HG02970 (cell line): ENCODE results near the gene CEP41.
"Not testable (repeated sequence)": the region's sequence is repeated elsewhere in the genome, so short reads cannot be mapped to it uniquely, and the experiment has no call there.

ENCODE experiments used
- ATAC-seq: cut with Tn5 transposase; IDR thresholded peaks from one replicate; pipeline ENCODE4 v1.9.1; 2021; ENCODE audit warnings: mild to moderate bottlenecking, moderate library complexity, moderate number of reproducible peaks; ENCODE audit not compliant: unreplicated experiment, low FRiP score

CEP41 gene

DNA sequence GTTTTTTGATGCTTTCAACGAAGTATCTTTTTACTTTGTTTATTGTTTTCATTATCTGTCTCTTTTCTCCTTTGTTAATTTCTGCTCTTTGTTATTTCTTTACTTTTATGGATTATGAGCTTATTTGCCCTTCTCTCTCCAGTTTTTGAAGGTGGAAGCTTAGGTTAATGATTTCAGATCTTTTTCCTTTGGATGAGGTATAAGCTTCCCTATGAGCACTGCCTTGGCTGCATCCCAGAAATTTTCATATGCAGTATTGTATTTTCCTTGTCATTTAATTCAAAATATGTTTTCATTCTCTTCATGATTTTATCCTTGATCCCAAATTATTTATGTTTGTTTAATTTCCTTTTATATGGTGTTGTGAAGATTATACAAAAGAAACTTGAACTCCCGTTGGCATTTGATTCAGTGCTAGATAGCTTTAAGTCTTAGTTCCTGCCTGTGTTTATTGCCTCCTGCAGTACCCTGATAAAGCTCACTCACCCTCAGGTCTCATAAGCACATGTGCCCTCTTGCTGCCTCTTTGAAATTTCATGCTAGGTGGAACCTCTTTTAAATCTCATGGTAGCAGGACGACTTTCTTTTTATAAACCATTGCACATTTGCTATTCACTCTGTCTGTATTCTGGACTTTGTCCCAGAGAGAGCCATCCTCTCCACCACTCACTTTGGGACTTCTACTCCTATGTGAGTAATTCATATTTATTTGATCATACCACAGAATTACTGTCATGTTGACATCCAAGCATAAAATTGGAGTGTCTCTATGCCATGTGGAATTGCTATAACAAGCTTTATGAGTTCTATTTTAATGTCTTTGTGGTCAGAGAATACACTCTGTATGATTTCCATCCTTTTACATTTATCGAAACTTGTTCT is 23.0 kb upstream of the CEP41 start:
- no peak for ATAC-seq

DNA sequence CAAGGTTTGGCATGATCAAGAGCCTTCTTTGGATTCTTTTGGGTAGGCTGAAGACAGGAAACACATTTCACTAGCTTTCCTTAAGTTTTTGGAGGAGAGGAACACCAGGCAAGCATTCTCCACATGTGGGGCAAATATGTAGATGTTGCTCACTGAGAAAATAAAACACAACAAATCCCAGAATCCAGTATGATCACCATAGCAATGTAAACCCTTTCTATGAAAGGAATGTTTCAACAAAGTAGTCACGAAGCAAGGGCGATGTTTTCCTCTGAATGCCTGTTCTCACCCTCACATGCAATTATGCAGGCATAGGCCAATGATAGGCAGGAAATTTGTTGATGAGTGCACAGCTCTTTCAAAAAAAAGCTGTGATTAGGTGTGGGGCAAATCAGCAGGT is 20.5 kb upstream of the CEP41 start:
- no peak for ATAC-seq

DNA sequence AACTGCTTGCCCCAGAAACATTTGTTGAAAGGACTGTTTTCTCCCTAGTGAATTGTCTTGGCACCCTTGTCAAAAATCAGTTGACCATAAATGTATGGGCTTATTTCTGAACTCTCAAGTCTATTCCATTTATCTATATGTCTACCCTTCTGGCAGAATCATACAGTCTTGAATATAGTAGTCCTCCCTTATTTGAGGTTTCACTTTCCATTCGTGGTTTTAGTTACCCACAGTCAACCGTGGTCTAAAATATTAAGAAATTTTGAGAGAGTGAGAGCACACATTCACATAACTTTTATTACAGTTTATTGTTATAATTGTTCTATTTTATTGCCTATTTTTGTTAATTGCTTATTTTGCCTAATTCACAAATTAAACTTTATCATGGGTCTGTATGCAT is 17.4 kb upstream of the CEP41 start:
- ATAC-seq, result no peak

DNA sequence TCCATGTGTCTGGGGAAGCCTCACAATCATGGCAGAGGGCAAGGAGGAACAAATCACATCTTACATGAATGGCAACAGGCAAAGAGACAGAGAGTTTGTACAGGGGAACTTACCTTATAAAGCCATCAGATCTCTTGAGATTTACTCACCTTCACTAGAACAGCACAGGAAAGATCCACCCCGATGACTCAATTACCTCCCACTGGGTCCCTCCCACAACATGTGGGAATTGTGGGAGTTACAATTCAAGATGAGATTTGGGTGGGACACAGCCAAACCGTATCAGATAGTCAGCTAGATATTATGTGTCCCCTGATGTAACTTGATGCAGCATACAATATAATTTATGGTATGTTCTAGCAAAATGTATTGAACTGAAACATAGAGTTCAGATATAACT is 14.1 kb upstream of the CEP41 start:
- ATAC-seq, result no peak

DNA sequence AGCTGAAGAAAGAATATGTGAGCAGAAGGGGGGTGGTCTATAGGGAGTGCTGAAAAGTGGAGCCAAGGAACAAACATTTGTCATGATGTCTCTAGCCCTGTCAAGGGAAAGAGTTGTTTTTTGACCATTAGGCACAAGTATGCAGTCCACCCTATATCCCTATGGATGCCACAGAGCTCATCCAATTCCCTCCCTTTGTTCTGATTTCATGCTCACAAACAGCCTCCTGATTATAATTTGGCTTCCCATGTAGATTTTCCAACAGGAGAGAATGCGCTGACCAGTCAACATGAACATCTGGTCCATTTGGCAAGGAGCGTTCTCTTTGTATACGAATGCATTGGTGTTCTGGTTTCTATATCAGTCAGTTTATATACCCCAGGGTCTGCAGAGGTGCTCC is 12.1 kb upstream of the CEP41 start:
- no peak for ATAC-seq

DNA sequence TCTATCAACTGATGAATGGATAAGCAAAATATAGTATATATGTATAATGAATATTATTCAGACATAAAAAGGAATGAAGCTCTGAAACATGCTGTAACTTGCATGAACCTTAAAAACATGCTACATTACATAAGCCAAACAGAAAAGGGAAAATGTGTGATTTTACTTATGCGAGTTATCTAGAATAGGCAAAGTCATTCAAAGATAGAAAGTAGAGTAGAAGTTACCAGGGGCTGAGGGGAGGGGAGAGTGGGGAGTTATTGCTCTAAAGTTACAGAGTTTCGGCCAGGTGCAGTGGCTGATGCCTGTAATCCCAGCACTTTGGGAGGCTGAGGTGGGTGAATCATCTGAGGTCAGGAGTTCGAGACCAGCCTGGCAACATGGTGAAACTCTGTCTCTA is 10.5 kb upstream of the CEP41 start:
- not testable (repeated sequence) for ATAC-seq

DNA sequence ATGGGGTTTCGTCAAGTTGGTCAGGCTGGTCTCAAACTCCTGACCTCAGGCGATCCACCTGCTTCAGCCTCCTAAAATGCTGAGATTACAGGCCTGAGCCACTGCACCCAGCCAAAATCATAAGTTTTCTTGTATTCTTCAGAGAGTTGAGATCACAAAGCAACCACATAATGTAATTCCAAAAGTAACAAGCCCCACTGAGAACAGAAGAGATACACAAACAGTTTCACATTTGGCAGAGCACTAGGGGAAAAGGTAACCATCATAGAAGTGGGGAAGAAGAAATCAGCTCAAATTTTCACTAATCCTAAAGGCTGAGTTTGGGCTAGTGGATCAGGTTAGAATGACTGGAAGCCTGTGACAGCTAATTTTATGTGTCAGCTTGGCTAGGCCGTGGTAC is 5.4 kb upstream of the CEP41 start:
- ATAC-seq, result no peak

DNA sequence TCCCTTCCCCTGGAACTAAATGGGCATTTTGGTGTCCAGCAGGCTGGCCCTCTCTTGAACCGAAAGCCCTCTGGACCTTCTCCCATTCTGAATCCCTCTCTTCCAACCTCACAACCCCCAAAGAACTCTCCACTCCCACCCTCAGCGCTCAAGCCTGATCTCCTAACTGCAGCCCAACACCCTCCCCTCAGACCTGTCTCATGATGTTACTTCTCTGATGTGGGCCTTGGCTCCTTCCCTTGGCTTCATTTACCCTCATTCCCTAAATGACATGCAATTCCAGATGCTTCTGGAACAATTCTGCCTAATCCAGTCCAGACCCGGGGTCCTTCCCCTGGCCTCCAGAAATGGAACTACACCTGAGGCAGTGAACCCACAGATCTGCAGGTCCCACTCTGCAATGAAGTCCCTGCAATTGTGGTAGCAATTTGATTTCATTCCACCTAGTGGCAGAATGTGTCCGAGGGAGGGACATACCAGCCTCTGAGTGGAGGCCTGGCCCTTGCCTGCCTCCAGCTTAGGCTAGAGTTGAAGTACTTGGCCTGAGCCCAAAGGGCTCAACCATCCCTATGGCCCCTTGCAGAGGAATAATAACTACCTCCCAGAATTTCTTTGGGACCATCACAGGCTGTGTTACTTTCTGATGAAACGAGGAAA is 4.1 kb upstream of the CEP41 start:
- ATAC-seq, result no peak

DNA sequence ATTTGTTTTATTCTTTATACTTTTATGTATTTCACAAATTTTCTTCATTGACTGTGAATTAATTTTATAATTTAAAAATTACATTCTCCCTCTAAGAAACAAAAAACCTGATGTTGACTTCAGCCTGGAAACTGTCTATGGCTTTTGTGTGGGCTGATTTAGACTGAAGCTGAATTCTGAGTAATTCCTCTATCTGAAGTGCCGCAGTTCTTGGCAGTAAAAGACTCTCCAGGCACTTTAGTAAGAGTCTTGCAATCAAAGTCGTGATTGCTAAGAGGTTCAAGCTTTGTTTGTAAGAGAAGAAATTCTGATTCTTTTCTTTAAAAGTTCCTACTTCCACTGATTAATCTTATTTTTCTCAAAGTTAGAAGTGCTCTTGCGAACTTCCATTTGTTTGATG is 3.4 kb upstream of the CEP41 start:
- ATAC-seq, result no peak

DNA sequence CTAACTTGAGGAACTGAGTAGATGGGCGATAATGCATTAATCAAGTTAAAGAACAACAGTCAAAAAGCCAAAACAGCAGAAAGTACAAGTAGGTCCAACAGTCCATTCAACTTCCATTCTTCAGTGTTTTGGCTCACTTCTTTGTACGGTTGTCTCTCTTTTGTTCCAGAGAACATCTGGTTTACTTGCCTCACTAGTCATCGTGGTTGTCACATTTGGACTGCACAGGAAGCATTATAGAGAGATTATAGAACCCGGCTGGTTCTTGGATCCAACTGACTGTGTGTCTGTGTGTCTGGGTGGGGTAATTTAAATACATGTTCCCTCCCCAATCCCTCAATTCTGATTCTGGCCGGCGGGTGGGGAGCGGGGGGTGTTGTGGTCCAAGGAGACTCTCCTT is 1.8 kb upstream of the CEP41 start:
- no peak for ATAC-seq

DNA sequence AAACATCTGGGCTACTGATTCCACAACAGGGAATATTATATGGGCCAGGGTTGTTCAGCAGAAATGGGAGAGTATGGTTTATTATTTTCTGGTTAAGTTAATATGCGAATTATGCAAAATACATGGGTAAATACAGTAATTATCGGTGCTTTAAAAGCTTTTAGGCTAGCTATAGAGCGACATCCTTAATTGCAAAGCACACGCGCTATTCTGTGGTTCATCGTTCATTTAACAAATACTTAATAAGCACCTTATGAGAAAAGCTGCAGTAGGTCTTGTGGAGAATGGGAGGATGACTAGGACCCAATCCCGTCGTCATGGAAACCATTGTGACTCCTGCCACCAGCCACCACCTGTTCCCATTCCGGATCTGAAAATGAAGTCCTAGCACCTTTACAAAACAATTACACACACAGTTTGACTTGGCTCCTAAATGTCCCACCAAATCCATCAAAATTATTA is 623 bp upstream of the CEP41 start:
- no peak for ATAC-seq

DNA sequence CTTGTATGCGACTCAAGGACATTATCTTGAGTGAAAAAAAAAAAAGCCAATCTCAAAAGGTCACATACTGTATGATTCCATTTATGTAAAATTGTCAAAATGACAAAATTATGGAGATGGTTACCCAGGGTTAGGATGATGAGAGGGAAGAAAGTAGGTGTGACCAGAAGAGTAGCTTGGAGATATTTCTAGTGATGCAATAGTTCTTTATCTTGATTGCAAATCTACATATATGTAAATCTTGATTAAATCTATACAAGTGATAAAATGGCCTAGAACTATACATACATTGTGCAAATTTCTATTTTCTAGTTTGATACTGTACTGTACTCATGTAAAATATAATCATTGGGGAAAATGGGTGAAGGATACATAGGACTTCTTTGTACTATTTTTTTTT is 4.6 kb downstream of the CEP41 start:
- no peak for ATAC-seq

DNA sequence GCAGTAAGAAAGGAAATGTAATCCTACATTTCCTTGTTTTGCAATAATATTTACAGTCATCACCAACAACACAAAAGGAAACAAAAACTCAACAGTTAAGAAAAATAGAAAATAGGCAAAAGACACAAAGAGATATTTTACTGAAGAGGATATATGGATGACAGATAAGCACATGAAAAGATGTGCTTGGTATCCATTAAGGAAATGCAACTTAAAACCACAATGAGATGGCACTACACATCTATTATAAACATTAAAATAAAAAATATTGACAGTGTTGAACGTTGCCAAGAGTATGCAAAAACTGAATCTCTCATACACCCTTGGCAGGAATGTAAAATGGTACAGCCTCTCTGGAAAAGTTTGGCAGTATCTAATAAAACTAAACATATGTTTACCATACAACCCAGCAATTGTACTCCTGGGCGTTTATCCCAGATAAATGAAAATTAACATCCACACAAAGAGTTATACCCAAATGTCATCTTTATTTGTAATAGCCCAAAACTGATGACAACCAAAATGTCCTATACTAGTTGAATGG is 5.4 kb downstream of the CEP41 start:
- ATAC-seq, result no peak

DNA sequence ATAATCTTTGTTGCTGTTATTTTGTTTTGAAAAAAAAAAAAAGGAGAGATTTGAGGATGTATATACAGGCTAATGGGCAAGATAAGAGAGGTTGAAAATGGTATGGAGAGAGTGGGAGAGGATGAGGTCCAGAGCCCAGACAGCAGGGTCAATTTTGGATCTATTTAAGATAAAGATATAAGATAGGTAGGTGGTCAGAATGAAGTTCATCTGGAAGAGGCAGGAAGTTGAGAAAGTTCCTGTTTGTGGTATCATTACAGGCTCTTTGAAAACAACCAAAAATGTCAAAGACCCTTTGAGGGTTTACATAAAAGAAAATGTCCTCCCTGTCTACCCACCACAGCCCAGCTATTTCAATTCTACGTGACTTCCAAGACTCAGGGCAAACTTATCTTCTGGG is 7.5 kb downstream of the CEP41 start:
- ATAC-seq, result no peak

DNA sequence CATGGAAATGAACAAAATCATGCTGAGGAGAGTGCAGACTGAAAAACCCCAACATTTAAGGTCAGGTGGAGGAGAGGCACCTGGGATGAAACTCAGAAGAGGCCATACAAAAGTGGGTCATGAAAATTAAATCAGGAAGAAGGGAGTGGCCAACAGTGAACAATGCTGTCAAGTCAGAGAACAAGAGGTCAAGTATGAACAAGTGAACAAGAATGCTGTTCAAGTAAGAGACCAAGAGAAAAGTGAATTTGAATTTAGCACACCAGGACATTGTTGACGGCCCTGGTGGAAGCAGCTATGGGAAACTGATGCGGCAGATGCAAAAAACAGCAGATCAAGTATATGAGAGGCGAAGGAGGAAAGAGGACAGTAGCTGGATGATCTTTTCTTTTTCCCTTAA is 7.9 kb downstream of the CEP41 start:
- no peak for ATAC-seq

DNA sequence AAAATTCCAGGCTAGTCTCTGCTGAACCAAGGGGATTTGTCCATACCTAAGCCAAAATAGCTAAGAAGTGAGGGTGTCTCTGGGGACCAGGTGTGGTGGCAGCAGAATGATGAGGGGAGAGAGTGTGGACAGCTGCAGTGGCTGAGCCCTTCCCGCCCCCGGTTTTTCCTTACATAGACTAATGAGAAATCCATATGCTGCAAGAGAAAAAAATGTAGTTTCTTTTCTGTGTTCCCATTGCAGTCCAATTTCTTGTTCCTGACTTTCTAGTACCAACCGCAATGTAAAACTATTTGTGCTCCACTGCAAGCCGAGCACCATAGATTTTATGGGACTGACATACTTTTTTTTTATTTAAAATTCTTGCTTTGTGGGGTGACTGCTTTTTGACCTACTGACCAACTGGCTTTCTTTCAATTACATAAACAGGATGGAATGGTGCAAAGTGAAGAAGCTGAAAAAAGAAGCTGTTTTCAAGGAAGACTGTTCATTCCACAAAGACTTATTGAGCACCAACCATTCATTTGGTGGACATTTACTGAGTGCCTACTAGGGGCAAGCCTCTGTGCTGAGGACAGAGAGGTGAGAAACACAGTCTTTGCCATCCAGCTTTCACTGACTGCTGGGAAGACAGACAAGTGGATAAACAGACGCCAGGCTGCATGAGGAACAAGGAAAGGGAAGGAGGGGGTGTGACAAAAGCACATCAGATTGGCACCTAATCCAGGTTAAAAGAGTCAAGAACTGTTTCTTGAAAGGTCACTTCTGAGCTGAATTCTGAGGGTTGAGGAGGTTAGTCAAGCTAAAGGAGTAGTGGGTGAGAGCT is 9.8 kb downstream of the CEP41 start:
- ATAC-seq, result no peak

DNA sequence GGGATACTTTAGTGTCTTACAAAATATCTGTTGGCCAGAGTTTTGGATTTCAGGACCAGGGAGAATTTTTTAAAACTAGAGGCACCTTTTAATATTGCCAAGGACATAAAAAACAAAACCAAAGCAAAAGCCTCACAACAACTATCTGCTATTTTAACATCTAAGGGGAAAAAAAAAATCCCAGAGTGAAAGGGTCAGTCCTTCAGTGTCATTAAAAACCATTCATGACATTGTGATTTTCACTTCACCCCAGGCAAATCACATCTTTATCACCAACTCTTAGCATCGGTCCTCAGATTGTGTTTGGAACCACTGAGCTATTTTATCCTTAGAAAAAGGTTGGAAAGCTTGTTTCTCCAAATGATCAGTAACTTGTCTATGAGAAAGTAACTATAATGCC is 10.7 kb downstream of the CEP41 start:
- ATAC-seq, result no peak

DNA sequence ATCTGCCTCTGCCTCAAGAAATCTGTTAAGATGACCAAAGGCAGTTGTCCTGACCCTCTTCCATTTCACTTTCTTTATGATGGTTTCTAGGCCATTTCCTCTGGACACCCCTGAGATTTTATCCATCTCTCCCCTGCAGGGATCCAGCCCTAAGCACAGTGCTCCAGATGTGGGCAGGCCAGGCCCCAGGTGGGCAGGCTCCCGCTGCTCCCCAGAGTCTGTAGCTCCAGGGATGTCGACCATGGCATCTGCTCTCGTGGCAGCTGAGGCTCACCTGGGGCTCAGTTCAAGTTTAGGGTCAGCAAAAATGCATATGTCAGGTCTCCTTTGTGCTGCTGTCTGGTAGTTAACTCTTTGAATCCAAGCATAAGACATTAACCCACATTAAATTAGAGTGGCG is 11.8 kb downstream of the CEP41 start:
- ATAC-seq, result no peak

DNA sequence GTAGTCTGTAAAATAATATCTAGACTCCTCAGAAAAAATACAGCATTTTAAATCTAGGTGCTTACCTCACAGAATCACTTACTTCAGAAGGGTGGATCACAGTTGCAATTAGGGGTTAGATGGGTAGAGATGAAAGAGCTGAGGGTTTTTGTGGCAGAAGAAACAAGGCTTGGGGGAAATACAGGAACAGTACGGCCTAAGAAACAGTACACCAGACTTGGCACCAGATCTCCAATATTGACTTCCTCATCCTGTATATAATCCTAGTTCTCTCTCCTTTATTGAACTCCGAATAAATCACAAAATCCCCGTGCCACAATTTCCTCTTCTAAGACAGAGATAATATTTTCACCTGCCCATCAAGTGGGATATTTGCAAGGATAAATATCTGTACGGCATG is 14.3 kb downstream of the CEP41 start:
- no peak for ATAC-seq

DNA sequence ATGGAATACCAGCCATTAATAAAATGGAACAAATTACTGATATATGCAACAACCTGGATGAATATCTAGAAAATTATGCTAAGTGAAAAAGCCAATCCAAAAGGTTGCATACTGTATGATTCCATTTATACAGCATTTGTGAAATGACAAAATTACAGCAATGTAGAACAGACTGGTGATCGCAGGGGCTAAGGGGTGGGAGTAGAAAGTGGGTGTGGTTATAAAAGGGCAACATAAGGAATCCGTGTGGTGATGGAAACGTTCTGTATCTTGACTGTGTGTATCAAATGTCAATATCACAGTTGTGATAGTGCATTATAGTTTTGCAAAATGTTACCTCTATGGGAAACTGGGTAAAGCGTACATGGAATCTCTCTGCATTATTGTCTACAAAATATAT is 15.0 kb downstream of the CEP41 start:
- no peak for ATAC-seq

DNA sequence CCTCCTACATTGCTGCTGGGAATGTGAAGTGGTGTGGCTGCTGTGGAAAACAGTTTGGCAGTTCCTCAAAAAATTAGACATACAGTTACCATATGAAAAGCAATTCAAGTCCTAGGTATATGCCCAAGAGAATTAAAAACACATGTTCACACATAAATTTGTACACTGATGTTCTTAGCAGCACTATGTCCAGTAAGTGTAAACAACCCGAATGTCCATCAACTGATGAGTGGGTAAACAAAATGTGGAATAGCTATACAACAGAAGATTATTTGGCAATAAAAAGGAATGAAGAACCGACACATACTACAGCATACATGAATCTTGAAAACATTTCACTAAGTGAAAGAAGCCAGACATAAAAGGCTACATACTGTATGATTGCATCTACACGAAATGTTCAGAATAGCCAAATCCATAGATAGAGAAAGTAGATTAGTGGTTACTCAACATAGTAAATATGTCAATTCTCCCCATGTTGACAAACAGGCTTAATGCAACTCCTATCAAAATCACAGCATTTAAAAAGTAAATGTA is 17.2 kb downstream of the CEP41 start:
- ATAC-seq, result no peak
